ENCODE results near the gene NELFCD.
"Not testable (repeated sequence)": the region's sequence is repeated elsewhere in the genome, so short reads cannot be mapped to it uniquely, and the experiment has no call there.

NELFCD gene, protein sequence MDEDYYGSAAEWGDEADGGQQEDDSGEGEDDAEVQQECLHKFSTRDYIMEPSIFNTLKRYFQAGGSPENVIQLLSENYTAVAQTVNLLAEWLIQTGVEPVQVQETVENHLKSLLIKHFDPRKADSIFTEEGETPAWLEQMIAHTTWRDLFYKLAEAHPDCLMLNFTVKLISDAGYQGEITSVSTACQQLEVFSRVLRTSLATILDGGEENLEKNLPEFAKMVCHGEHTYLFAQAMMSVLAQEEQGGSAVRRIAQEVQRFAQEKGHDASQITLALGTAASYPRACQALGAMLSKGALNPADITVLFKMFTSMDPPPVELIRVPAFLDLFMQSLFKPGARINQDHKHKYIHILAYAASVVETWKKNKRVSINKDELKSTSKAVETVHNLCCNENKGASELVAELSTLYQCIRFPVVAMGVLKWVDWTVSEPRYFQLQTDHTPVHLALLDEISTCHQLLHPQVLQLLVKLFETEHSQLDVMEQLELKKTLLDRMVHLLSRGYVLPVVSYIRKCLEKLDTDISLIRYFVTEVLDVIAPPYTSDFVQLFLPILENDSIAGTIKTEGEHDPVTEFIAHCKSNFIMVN

DNA sequence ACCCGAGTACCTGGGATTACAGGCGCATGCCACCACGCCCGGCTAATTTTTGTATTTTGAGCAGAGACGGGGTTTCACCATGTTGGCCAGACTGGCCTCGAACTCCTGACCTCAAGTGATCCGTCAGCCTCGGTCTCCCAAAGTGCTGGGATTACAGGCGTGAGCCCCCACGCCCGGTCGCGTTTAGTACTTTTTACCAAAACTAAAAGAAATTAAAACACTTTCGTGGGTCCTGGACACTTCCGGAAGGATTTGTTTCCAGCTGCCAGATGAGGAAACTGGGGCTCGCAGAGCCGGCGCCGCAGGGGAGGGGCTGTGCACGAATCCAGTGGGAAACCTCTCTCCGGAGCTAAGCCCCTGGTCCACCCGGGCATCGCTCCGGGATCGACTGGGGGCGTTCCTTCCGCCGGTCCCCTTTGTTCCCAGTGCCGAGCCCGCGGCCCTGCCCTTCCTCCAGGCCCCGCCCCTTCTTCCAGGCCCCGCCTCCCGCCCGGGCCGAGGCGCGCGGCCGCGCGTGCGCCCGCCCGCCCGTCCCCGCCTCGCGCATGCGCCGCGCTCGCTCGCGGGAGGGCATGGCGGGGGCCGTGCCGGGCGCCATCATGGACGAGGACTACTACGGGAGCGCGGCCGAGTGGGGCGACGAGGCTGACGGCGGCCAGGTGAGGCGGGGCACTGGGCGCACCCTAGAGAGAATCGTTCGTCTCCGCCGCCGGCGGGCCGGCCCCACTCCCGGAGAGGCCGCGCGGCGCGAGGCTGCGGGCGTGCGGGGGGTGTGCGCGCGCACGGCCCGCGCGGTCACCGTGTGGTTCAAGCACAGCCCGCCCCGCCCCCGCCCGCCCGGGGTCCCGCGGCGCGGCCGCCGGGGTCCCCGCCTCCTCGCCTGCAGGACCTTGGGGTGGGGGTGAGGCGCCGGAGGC lies at the start of gene NELFCD:
Gene NELFCD (plus strand): TSS at position 546 of the 917 bp plus-strand sequence. CDS start 54 bp downstream, at position 600.
- DNase-seq: peak; percentile 90

DNA sequence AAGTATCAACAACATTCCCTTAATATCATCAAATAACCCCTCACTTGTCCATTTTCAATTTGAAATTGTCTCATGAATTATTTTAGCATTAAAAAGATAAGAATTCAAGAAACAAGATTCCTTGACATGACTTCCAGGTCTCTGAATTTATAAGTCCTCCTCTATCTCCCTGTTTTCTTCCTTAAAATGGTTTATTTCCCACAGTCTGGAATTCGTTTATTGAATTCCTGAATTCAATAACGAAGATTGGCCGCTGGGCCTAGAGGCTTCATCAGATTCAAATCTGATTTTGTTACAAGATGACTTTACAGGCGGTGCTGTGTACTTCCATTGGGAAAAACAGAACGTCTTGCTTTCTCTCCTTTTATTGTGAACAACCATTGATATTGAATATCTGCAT lies 48.9 kb upstream of the NELFCD start:
- DNase-seq: no peak

DNA sequence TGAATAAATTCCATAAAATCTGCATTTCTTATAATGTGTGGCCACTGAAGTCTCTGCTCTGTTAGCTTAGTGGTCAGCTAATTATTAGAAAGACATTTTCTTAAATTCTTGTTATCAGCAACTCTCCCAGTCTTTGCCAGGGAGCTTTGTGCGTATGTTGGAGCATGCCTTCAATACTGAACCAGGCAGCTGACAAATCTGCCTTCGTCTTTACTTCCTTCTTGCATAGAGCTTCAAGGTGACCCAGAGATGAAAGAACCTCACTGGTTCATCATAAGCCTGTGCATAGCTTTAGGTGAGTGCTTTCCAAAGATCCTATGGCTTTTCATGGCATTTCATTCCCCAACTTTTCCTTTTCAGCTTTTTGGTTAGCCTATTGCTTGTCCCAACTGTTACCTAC lies 43.0 kb upstream of the NELFCD start:
- DNase-seq: no peak

DNA sequence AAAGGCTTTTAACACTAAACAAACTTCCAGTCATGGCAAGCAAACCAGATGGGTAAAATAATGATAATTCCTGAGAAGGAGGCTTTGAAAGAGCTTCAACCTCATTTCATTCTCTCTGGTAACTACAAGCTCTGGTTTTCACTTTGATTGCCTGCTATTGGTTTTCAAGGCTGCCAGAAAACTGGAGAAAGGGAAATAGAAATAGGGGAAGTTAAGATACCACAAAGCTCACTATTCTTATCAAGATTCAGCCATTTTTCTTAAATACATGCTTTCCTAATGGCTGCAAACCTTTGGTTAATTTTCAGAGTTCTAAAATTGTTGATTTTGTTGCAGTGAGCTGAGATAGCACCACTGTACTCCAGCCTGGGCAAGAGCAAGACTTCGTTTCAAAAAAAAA lies 42.5 kb upstream of the NELFCD start:
- DNase-seq: no peak

DNA sequence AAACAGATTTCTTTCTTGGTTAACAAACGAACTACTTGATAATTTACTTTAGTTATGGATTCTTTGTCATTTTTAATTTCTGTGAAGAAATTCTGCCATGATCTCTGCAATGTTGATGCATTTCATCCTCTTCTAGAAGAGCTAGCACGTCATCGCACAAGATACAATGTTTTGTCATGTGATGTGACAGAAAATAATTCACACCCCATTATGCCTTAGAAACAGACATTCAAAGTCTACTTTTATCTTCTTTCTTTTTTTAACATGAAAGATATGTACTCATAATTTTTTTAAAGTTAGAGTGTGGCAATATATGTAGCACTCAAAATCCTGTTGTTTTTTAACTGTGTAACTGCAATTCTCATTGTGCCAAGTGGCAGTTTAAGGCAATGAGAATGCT lies 39.6 kb upstream of the NELFCD start:
- DNase-seq: peak; percentile 10

DNA sequence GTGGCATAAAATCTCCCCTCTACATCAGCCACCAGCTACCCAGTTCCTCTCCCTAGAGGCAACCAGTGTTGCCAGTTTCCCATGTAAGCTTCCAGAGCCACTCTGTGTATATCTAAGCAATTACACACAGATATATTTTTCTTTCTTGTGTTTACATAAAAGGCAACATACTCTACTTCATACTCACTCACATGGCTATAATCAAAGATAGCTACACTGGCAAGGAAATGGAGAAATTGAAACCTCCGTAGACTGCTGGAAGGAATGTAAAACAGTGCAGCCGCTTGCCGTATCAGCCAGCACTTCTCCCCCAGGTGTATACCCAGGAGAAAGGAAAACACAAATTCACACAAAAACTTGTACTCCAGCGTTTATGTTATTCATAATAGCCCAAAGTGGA lies 38.5 kb upstream of the NELFCD start:
- DNase-seq: no peak

DNA sequence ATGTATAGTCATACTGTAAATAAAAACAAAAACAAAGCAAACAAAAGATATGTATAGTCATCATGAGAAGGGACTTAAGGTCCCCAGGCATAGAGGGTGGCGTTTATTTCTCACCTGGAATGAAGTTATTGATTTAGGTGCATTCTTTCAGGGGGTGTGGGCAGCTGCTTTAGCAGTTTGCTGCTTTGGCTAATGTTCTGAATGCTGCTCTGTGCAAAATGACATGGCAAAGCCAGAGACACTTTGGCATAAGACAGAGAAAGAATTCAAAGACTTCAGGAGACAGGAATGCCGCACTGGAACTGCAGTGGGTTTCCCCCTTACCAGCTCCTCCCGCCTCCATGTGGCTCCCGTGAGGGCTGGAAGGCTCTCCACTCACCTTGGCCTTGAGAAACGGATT lies 36.4 kb upstream of the NELFCD start:
- no peak for DNase-seq

DNA sequence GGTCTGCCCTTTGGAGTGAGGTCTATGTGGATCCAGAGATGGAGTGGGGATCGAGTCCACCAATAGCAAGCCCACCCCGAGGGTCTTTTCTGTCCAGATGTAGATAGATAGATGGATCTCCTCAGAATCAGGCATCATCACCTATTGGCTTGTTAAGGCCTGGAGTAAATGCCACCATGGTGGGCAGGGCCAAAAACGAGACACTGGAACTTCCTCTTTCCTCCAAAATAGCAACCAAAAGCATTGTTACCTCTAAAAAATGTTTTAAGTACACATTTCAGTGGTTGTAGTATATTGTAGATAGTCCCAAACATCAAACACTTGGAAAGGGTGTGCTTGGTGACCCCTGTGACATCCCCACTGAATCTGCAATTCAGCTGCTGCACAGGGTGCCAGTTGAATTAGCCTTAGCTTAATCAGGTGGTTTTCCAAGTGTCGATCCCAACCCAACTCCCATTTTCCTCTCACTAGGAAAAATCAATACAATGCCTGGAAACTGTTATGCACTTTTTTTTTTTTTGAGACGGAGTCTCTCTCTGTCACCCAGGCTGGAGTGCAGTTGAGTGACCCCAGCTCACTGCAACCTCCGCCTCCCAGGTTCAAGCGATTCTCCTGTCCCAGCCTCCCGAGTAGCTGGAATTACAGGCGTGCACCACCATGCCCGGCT lies 35.0 kb upstream of the NELFCD start:
- DNase-seq: no peak

DNA sequence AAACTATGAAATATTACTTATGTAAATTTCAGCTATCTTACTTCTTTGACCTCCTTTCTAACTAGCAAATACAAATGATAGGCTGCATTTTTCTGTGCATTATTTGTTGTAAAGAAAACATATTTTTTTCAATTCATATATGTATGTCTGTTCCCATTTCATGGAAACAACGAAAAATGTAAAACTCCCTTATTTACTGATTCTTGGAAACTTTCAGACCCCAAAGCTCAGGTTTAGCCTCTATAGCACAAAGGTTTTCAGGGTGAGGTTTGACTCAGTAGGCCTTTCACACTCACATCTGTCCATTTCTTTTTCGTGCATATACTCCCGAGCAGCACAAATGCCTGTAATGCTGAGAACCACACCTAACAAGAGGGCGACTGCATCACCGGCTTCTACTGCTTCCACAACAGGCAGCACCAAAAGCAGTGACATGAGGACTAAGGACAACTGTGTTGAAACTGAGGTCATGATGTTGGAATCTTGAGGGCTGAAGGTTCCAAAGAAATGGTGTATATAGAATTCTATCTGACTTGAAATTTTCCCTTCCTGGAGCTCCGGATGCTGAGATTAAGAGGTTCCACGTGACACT lies 33.2 kb upstream of the NELFCD start:
- DNase-seq: not testable (repeated sequence)

DNA sequence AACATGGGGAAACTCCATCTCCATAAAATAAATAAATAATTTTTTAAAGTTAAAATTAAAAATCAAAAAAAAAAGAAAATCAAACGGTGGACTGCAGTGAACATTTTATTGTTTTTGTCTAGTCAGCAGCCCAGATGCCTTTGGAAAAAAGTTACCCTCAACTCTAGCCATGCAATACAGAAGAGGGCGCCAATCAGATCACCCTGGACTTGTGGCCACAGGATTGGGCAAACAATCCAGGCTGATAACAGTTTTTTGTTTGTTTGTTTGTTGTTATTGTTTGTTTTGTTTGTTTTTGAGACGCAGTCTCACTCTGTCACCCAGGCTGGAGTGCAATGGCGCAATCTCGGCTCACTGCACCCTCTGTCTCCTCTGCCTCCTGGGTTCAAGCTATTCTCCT lies 30.5 kb upstream of the NELFCD start:
- no peak for DNase-seq

DNA sequence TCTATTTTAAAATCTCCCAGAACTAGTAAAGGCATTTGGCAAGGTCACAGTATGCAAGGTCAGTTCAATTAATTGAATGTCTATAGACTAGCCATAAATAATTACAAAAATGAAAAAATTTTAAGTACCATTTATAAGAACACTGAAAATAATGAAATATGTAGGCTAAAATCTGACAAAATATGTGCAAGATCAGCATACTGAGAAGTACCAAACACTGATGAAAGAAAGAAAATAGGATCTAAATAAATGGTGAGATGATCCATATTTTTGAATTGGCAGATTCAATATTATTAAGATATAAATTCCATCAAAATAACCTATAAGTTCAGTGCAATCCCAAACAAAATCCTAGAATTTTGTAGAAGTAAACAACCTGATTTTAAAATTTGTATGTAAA lies 28.0 kb upstream of the NELFCD start:
- no peak for DNase-seq

DNA sequence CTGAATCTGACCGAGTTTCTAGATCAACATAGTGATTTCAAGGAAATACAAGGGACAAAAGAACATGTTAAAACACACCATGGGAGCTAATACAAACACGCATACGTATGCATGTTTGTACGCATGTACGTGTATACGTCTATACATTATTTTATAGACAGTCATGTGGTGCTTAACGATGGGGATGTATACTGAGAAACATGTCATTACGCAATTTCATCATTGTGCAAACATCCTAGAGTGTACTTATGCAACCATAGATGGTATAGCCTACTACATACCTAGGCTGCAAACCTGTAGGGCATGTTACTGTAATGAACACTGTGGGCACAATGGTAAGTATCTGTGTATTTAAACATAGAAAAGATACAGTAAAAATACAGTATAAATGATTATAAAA lies 25.0 kb upstream of the NELFCD start:
- peak; percentile 12 for DNase-seq

DNA sequence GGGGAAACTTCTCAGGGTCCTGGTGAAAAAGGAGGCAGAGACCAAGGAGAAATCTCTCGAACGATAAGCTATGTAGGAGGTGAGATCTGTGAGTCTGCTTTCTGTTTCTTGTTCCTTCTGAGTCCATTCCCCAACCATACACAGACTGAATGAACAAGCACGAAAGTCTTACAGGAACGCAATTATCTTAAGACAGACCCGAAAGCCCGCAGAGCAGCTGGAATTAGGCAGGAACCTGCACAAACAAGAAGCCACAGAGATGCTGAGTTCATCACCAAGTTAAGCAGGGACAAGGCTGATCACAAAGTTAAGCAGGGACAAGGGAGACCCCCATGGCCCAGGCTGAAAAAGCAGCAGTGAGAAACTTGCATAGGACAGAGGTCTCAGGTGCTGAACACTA lies 21.4 kb upstream of the NELFCD start:
- DNase-seq: no peak

DNA sequence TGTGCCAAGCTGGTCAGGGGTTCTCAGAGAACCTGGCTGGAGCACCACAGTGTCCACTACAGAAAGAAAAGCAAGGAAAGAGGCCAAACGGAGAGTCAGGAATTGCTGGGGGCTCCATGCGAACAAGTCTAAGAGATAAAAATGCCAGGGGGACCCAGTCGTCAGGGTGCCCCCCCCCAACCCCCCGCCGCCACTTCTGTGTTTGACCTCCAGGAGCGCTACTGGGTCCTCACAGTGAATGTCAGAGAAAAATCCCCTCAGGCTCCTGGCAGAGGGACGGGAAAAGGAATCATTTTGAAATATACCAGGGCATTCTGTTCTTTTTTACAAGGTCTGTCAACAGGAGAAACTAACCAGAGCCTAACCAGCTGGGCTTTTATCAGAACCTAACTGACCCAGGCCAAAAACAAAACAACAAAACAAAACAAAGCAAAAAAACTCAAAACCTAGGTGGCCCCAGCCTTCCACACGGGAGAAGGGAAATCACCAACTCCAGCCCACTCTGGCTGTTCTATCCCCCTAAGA lies 17.9 kb upstream of the NELFCD start:
- no peak for DNase-seq

DNA sequence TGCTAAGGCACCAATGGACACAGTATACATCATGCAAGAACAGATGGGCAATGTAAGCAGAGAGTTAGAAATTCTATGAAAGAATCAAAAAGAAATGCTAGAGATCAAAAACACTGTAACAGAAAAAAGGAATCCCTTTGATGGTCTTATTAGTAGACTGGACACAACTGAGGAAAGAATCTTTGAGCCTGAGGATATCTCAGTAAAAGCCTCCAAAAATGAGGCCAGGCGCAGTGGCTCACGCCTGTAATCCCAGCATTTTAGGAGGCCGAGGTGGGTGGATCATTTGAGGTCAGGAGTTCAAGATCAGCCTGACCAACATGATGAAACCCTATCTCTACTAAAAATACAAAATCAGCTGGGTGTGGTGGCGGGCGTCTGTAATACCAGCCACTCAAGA lies 17.1 kb upstream of the NELFCD start:
- DNase-seq: not testable (repeated sequence)

DNA sequence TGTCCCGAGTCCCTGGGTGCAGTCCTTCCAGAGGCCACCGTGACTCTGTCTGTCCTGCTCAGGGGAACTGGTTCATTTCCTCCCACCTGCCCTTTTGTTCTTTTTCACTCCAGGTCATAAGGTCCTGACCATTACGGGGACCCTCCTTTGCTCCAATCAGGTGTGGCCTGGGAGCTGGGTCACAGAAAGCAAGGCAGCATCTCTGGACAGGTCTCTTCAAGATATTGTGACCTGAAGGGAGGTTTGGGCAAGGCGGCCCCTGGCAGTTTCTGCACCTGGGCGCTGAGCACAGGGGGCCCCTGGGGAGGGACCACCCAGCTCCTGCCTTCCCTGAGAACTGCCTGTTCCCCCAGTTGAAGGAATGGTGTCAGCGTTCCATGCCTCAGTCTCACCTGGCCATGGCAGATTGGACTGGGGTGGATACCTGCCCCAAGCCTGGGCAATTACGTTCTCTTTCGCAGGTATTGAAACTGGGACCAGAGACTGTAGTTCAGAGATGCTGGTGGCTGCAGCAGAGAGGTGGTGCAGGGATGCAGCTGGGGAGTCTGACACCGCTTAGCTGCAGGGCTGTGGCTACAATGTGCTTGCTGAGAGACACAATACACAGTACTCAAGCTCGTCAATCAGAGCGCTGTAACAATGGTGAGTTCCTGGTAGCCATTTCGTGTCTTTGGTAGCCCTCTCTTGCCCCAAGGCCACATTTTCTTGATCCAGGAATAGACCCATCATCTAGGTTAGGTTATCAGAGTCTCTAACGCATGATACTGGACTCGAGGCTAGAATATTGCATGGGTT lies 15.6 kb upstream of the NELFCD start:
- peak; percentile 6 for DNase-seq

DNA sequence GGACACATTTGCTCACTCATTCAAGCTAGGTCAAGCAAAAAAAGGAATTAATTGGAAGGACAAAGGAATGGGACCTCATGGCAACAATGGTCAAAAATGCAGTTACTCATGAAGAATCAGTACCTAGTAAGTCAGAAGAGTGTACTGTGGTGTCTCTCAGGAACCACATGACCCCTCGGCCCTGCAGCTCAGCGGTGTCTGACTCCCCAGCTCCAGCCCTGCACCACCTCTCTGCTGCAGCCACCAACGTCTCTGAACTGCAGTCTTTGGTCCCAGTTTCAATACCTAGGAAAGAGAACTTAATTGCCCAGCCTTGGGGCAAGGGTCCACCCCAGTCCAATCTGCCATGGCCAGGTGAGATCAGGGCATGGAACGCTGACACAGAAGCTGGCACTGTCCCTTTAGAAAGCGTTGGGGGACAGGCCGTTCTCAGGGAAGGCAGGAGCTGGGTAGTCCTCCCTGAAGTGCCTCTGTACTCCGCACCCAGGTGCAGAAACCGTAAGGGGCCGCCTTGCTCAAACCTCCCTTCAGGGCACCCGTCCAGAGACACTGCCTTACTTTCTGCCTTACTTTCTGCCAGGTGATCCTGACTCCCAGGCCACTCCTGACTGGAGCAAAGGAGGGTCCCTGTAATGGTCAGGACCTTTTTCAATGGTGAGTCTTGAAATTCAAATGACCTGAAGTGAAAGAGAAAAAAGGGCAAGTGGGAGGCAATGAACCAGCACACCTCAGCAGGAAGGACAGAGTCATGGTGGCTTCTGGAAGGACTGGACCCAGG lies 13.2 kb upstream of the NELFCD start:
- DNase-seq: no peak

DNA sequence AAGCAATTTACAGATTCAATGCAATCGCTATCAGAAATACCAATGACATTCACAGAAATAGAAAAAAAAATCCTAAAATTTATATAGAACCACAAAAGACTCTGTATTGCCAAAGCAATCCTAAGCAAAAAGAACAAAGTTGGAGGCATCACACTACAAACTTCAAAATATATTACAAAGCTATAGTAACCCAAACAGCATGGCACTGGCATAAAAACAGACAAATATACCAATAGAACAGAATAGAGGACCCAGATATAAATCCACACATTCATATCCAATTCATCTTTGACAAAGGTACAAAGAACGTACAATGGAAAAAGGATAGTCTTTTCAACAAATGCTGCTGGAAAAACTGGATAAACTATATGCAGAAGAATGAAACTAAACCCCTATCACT lies 11.6 kb upstream of the NELFCD start:
- DNase-seq: no peak

DNA sequence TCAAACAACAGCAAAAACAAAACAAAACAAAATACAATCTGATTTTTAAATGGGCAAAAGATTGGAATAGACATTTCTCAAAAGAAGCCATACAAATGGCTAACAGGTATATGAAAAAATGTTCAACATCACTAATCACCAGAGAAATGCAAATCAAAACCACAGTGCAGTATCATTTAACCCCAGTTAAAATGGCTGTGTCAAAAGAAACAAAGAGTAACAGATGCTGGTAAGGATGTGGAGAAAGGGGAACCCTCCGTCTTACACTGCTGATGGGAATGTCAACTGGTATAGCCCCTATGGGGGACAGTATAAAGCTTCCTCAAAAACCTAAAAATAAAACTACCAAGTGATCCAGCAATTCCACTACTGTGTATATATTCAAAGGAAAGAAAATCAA lies 10.9 kb upstream of the NELFCD start:
- DNase-seq: no peak

DNA sequence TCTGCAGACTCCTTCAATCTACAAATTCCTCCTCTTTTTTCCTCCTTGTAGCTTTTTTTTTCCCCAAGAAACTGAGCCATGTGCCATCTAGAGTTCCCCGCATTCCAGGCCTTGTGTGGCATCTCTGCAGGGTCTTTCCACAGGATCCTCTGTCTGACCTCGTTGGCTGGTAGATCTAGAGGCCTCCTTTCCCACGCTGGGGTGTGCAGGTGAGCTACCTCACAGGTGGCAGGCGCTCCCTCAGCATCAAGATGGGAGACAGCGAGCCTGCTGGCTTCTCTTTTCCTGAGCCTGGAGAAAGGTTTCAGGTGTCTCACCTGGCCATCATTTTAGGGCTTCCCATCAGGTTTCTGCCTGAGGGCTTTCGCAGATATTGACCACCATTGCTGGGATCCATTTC lies 9.6 kb upstream of the NELFCD start:
- DNase-seq: no peak

DNA sequence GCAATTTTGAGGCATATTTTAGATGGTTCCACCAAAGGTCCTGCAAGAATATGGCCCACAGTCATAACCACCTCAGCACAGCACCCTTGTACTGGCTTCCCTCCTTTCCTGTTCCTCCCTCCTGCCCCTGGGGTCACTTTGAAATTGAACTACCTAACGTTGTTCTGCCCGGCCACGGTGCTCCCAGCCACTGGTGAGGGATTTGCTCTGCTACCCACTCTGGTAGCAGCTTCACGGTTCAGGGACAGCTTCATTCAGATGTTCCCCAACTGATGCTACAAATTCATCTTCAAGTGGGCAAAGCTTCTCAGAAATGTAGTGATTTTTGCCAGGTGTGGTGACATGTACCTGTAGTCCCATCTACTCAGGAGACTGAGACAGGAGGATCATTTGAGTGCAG lies 7.9 kb upstream of the NELFCD start:
- DNase-seq: no peak

Measured in NCI-H69 (cell line).